ENCODE data around the gene SACS. TPM values are rescaled to one million over a fixed set of nuclear protein-coding genes. Genes with fewer than 3 reads are reported as not detected.

Gene SACS
- total and polyA plus RNA-seq, 2 of the 8 experiments (the other 6 are each of a cell fraction or from before 2014, with no cell fraction given) = 11.0 to 54.2 TPM

DNA sequence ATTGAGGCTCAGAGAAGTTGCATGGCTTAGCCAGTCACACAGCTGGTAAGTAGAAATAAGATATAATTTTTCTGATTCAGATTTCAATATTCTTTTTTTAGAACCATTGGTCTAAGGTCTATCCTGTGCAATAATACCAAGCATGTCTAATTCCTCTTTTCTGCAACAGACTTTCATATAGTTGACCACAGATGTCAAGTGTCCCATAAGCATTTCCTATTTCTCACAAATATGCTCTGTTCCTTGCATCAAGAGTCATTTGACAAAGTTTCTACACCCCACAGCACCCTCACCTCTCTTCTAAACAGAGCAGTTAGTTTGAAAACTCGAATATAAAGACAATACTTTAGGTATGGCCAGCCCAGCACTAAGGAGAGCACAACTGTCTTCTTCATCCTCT lies 26.8 kb upstream of the SACS start (continued):
- TF ChIP-seq, protein P1, sequence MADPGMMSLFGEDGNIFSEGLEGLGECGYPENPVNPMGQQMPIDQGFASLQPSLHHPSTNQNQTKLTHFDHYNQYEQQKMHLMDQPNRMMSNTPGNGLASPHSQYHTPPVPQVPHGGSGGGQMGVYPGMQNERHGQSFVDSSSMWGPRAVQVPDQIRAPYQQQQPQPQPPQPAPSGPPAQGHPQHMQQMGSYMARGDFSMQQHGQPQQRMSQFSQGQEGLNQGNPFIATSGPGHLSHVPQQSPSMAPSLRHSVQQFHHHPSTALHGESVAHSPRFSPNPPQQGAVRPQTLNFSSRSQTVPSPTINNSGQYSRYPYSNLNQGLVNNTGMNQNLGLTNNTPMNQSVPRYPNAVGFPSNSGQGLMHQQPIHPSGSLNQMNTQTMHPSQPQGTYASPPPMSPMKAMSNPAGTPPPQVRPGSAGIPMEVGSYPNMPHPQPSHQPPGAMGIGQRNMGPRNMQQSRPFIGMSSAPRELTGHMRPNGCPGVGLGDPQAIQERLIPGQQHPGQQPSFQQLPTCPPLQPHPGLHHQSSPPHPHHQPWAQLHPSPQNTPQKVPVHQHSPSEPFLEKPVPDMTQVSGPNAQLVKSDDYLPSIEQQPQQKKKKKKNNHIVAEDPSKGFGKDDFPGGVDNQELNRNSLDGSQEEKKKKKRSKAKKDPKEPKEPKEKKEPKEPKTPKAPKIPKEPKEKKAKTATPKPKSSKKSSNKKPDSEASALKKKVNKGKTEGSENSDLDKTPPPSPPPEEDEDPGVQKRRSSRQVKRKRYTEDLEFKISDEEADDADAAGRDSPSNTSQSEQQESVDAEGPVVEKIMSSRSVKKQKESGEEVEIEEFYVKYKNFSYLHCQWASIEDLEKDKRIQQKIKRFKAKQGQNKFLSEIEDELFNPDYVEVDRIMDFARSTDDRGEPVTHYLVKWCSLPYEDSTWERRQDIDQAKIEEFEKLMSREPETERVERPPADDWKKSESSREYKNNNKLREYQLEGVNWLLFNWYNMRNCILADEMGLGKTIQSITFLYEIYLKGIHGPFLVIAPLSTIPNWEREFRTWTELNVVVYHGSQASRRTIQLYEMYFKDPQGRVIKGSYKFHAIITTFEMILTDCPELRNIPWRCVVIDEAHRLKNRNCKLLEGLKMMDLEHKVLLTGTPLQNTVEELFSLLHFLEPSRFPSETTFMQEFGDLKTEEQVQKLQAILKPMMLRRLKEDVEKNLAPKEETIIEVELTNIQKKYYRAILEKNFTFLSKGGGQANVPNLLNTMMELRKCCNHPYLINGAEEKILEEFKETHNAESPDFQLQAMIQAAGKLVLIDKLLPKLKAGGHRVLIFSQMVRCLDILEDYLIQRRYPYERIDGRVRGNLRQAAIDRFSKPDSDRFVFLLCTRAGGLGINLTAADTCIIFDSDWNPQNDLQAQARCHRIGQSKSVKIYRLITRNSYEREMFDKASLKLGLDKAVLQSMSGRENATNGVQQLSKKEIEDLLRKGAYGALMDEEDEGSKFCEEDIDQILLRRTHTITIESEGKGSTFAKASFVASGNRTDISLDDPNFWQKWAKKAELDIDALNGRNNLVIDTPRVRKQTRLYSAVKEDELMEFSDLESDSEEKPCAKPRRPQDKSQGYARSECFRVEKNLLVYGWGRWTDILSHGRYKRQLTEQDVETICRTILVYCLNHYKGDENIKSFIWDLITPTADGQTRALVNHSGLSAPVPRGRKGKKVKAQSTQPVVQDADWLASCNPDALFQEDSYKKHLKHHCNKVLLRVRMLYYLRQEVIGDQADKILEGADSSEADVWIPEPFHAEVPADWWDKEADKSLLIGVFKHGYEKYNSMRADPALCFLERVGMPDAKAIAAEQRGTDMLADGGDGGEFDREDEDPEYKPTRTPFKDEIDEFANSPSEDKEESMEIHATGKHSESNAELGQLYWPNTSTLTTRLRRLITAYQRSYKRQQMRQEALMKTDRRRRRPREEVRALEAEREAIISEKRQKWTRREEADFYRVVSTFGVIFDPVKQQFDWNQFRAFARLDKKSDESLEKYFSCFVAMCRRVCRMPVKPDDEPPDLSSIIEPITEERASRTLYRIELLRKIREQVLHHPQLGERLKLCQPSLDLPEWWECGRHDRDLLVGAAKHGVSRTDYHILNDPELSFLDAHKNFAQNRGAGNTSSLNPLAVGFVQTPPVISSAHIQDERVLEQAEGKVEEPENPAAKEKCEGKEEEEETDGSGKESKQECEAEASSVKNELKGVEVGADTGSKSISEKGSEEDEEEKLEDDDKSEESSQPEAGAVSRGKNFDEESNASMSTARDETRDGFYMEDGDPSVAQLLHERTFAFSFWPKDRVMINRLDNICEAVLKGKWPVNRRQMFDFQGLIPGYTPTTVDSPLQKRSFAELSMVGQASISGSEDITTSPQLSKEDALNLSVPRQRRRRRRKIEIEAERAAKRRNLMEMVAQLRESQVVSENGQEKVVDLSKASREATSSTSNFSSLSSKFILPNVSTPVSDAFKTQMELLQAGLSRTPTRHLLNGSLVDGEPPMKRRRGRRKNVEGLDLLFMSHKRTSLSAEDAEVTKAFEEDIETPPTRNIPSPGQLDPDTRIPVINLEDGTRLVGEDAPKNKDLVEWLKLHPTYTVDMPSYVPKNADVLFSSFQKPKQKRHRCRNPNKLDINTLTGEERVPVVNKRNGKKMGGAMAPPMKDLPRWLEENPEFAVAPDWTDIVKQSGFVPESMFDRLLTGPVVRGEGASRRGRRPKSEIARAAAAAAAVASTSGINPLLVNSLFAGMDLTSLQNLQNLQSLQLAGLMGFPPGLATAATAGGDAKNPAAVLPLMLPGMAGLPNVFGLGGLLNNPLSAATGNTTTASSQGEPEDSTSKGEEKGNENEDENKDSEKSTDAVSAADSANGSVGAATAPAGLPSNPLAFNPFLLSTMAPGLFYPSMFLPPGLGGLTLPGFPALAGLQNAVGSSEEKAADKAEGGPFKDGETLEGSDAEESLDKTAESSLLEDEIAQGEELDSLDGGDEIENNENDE (IDR thresholded peaks at IDR 0.05; ENCODE audit: insufficient replicate concordance, low read length) = no peak
- TF ChIP-seq, protein P2, sequence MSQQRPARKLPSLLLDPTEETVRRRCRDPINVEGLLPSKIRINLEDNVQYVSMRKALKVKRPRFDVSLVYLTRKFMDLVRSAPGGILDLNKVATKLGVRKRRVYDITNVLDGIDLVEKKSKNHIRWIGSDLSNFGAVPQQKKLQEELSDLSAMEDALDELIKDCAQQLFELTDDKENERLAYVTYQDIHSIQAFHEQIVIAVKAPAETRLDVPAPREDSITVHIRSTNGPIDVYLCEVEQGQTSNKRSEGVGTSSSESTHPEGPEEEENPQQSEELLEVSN (IDR thresholded peaks at IDR 0.05) = no peak
- TF ChIP-seq NRF1 (IDR thresholded peaks at IDR 0.05; ENCODE audit: low read depth, low read length) = no peak

All from H1 (cell line).